Transverse colon (tissue), 4 donors: ENCODE measurements around the gene SLC31A2.

ENCODE experiments used
- POLR2AphosphoS5 ChIP-seq, 3 donors: sonication (generic); formaldehyde crosslinking; IDR thresholded peaks; one replicate each; pipeline ENCODE4 v1.6.1; 2016; ENCODE audit warnings: antibody characterized with exemption in 3 of 3
- TF ChIP-seq, protein P1 (sequence below), 5 experiments: fragments of 200-600 bp in 3 of 5; fragments of 450-650 bp in 2 of 5; sonication (generic) in 3 of 5; IDR thresholded peaks; 1 replicate in 2 of 5; 2 replicates in 3 of 5; pipeline ENCODE4 v1.5.1; 2016 to 2017; ENCODE audit warnings: antibody characterized with exemption in 5 of 5, inconsistent platforms in 3 of 5, mild to moderate bottlenecking in 2 of 5, moderate library complexity in 1 of 5

DNA sequence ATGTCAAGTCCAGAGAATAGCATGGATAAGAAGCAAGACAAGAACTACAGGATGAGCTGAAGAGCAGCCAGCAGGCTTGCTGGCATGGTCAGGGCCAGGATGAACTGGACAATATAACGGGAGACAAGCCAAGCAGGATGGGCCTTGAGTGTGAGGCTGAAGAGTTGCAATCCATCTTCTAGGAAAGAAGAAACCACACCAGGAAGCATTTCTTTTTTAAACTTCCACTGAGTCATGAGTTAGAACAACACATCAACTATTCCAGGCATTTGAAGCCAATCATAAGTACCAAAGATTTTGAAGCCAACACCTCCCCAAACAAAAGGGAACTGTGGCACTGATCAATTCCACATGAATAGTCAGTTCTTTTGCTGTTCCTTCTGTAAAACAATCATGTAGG is 27.3 kb downstream of the SLC31A2 start:
- TF ChIP-seq, protein P1, sequence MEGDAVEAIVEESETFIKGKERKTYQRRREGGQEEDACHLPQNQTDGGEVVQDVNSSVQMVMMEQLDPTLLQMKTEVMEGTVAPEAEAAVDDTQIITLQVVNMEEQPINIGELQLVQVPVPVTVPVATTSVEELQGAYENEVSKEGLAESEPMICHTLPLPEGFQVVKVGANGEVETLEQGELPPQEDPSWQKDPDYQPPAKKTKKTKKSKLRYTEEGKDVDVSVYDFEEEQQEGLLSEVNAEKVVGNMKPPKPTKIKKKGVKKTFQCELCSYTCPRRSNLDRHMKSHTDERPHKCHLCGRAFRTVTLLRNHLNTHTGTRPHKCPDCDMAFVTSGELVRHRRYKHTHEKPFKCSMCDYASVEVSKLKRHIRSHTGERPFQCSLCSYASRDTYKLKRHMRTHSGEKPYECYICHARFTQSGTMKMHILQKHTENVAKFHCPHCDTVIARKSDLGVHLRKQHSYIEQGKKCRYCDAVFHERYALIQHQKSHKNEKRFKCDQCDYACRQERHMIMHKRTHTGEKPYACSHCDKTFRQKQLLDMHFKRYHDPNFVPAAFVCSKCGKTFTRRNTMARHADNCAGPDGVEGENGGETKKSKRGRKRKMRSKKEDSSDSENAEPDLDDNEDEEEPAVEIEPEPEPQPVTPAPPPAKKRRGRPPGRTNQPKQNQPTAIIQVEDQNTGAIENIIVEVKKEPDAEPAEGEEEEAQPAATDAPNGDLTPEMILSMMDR (IDR thresholded peaks at IDR 0.05): no peak
- TF ChIP-seq POLR2AphosphoS5 (IDR thresholded peaks at IDR 0.05): no peak
